ENCODE data around the gene SIGLEC9.

- TF ChIP-seq CTCF (IDR thresholded peaks at IDR 0.05) (no peak), POLR2A (IDR thresholded peaks at IDR 0.05) (no peak)
These were observed 25.9 kb downstream of the SIGLEC9 start for GRCh38 chr19:51150627-51151026.
